Stromal cell of bone marrow (primary cell): ENCODE data around the gene PTCH1.

Experiments
- DNase-seq: peaks from one replicate; pipeline ENCODE4 v3.0.0-alpha.2; 2012; ENCODE audit warnings: low read depth

PTCH1 gene

DNA sequence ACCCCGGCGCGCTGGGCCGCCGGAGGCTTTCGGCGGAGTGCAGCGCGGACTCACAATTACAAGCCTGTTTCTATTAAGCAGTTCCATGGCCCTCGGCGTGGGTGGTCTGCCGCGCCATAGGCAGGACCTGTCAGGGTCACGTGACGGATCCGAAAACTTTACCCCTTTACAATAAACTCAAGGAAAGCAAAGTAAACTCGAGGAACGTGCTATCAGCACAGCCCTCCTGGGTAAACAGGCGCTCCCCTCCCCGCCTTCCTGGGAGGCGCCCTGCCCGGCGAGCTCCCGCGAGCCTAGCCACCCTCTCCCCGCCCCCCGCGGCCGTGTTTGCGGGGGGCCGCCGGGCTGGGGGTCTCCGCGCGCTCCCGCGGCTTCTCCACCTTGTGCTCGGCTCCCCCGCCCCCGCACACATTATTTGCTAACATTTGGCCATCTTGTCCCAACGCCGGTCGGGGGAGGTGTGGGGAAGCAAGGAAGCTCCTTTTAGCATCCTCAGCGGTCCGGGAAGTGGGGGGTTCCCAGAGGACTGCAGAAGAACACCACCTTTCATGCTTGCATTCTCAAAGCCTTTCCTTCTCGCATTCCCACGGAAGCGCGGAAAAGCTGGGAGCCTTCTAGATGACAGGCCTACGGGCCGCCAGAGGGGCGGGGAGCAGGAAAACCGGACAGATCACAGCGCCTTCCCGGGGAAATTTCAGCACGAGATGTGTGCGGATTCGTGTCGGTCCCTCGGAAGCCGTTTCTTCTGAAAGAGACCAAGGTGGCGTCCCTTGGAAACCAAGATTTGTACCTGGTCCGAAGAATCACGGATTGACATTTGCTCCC is at the start of gene PTCH1:
Gene PTCH1 (minus strand): TSS at position 238 of the 825 bp plus-strand sequence.
- no peak for DNase-seq

GRCh38 chr9:95565982-95566381 is 49.2 kb upstream of the PTCH1 start:
- DNase-seq, result no peak

DNA sequence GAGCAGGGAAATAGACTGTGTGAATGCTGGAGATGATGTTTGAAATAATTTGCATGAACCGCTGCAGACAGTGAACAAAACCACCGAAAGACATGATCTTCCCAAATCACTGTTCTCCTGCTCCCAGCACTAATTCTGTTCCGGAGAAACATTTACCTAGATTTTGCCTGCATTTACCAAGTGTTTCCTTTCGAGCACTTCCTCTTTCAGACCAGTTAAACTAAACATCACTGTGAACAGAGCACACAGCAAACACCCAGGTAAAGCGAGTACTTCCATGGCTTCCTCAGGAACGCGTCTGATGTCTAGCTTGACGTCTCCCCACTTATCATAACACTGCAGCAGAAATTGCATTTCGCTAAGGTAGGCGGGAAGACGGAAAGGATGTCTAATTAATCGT is 45.1 kb upstream of the PTCH1 start:
- DNase-seq, result no peak

GRCh38 chr9:95557142-95557541 is 40.4 kb upstream of the PTCH1 start:
- DNase-seq, result no peak

DNA sequence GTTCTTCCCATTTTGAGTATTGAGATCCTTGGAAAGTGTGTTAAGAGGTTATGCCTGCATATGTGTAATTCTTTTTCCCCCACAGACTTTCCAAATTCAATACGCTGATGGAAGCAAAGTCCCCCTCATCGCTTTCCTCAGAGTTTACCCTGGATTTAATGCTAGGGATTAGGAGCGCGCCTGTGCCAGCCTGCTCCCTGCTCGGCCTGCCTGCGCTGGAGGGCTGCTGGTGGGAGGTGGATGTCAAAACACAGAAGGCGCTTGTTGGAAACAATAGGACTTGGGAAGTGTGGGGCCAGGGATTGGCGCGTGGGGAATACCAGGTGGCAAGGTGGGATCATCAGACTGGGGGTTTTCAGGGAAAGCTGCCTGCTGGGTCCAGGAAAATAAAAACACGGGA is 39.8 kb upstream of the PTCH1 start:
- no peak for DNase-seq

DNA sequence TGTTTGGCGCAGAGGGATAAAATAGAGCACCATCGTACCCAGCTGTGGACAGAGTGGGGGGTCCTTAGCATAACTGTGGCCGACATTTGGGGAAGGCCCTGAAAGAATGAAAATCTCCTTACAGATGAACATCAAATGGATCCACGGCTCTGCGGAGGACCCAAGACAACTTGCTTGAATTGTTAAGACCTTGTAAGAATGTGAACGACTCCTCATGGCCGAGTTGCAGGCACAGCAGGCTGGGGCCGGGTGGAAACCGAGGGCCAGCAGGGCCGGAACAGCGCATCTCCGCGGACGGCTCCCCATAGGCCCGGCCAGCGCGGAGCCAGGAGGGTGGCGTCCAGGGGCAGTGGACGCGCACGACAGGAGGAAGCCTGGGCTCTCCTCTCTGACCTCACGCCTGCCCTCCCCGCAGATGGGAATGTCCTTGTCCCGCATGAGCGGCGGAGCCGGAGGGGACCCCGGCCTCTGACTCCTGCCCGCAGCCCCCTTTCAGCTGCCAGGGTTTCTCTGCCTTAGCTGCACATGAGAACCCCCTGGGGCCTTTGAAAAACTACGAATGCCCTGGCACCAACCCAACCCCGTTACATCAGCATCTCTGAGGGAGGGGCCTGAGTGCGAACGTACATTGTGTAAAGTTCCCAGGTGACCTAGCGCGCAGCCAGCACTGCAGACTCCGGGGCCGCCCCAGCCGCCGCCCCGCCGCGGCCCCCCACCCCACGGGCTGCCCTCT is 36.2 kb upstream of the PTCH1 start:
- DNase-seq, result no peak

DNA sequence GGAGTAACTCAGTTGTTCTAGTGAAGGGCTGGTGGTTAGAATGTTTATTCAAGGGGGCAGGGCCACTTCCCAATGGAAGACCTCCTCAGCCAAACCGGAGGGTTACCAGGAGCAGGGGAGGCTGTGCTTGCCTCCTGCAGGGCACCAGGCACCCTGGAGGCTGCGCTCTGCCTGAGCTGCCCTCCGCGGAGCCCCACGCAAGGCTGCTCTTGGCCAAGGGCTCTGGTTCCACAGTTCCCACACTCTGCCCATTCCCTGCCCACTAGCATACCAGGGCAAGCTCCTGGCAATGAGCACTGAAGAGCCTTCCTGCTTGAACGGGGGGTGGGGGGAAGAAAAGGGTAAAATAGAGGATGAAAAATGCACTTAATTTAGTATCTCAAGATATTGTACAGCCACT is 35.5 kb upstream of the PTCH1 start:
- DNase-seq, result no peak

- no peak for DNase-seq
These were observed 34.6 kb upstream of the PTCH1 start for GRCh38 chr9:95551406-95551805.

GRCh38 chr9:95545831-95546567 is 29.2 kb upstream of the PTCH1 start:
- DNase-seq, result no peak

GRCh38 chr9:95533996-95534680 is 17.4 kb upstream of the PTCH1 start:
- DNase-seq, result no peak

GRCh38 chr9:95529910-95530309 is 13.1 kb upstream of the PTCH1 start:
- DNase-seq, result no peak

GRCh38 chr9:95528908-95529502 is 12.2 kb upstream of the PTCH1 start:
- no peak for DNase-seq

DNA sequence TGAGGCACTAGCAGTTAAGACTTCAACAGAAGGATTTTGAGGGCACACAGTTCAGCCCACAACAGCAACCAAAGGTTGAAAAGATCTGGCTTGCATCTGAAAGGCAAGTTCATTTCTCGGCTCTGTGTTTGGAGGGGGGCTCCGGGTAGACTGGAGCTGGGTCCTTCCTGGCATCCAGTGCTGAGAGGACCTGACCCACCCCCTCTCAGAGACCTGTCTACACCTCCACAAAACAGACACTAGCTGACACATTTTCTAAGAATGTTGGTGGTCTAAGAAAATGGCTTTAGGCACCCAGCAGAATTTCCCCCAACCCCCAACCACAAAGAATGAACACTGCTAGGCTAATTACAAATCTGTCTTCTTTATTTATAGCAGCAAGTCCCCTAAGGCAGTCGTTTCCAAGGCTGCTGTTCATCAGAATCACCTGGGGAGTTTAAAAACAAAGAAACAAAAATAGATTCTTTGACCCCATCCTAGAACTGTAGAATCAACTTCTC is 6.2 kb upstream of the PTCH1 start:
- no peak for DNase-seq

DNA sequence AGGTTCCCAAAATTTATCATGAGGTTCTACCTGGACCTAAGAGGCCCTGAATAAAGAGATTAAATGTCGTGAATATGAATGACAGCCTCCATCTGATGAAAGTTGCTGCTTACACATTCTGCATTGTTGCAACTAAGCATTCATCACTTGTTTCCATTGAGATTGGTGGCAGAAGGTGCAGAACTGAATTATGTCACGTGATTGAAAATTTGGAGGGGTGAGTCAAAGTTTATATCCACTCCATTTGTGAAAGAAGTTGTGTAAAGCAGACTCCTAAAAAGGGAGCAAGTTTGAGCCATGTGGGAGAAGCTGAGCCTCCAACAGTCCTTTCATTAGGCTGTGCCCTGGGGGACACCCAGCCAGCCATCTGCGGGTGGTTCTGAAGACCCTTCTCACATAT is 4.9 kb upstream of the PTCH1 start:
- DNase-seq, result no peak

DNA sequence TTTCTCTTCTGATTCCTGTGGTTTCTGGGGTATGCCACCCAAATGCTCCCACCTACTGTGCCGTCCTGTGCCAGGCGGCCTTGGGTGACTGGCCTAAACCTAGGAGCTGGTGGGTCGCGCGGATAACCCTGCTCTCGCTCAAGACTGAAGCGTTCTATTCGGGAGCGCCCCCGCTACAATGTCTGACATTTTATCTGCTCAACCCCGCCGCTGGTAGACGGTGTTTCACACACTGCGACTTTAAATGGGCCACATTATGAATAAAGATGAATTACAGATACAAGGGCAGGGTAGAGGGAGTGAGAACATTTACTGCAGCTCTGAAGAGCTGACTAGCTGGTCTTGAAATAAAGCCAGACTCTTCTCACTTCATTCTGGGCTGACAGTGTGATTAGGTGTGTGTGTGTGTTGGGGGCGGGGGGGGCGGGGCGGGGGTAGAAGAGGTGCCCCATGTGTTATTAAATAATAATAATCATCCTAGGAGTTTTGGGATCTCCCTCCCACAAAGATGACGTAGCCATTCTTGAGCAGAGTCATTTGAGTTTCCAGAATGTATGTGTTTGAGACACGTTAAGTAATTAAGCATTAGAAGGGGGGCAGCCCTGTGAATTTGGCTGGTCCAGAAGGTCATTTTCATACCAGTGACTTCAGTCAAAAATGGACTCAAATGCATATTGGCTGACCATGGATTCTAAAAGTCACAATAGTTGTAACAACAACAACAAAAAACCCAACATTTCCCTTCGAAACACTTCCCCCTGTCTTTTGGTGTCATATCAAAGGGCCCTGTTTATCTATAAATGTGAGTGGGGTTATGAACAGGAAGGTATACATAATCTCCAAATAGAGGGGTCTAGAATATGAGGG is 1.0 kb upstream of the PTCH1 start:
- no peak for DNase-seq

DNA sequence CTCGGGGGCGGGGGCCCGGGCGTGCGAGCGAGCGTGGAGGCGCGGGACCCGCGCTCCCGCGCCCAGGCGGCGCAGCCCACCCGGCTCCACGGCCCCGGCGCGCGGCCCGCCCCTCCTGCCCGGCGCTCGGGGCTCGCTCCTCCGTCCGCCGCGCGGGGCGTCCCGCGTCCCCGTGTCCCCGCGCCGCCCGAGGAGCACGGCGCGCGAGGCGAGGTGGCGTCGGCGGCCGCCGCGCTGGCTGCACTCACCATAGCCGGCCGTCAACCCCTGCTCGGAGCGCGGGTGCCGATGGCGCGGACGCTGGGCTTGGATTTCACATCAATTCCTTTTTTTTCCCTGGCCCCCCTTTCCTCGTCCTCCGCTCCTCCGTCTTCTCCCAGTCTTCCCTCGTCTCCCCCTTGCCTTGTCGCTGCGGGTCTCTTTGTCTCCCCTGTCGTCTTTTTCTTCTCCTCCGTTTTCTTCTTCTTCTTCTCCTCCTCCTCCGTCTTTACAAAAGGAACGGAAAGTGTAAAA is 494 bp downstream of the PTCH1 start:
- DNase-seq, result no peak

- DNase-seq, result no peak
These were observed 1.3 kb downstream of the PTCH1 start for GRCh38 chr9:95515272-95516113.

DNA sequence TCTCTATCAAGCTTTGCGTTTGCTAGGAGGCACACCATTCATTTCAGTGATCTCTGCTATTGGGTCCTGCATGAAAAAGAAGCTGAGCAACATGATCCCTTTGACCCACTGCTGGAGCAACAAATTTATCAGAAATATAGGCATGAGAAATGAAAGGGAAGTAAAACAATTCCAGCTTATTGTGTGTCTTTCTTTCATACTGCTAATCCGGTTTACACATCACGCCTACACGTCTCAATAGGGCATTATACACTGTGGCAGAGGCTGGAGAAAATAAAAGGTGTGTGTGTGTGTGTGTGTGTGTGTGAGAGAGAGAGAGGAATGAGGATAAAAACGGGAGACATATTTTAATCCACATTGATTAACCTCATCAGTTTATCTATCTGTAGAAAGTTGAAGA is 2.4 kb downstream of the PTCH1 start:
- DNase-seq, result no peak

GRCh38 chr9:95513711-95514110 is 3.1 kb downstream of the PTCH1 start:
- no peak for DNase-seq

GRCh38 chr9:95512709-95513095 is 4.1 kb downstream of the PTCH1 start:
- no peak for DNase-seq
